Brain pericyte (primary cell): Measurements from ENCODE around the gene XPC.

Experiments
- DNase-seq: peaks from one replicate; pipeline ENCODE4 v3.0.0-alpha.2; 2012; ENCODE audit warnings: low read depth, low spot score

XPC gene

DNA sequence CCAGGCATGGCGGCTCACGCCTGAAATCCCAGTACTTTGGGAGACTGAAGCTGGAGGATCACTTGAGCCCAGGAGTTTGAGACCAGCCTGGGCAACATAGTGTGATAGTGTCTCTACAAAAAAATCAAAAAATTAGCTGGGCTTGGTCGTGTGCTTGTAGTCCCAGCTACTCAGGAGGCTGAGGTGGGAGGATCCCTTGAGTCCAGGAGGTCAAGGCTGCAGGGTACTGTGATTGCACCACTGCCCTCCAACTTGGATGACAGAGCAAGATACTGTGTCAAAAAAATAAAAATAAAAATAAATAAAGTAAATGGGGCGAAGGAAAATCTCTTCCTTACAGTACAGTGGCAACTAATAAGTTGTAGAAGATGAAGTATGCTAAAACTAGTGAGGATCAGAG, 29.8 kb upstream of the XPC start:
- no peak for DNase-seq

DNA sequence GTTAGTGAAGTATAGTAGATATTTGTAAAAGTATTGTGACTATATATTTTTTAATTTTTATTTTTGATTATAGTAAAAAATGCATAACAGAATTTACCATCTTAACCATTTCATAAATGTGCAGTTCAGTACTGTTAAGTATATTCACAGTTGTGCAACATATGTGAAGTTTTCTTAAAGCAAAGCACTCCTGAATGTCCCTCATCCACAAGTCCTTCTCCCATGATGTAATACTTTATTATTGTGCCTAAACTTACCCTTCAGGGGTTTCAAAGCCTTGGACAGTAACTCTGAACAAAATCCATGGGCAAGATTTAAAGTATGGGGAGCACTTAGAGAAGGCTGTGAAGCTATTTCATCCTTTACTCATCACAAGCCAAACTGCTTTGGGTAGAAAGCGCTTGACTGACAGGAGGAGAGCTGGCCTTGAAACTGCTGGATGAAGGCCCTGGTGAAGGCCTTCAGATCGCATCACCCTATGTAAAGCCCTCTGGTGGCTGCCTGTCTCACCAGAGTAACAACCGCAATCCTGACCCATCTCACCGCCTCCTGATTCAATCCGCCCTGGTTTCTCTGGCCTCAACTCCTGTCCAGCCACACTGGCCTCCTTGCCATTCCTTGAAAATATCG, 28.3 kb upstream of the XPC start:
- no peak for DNase-seq

DNA sequence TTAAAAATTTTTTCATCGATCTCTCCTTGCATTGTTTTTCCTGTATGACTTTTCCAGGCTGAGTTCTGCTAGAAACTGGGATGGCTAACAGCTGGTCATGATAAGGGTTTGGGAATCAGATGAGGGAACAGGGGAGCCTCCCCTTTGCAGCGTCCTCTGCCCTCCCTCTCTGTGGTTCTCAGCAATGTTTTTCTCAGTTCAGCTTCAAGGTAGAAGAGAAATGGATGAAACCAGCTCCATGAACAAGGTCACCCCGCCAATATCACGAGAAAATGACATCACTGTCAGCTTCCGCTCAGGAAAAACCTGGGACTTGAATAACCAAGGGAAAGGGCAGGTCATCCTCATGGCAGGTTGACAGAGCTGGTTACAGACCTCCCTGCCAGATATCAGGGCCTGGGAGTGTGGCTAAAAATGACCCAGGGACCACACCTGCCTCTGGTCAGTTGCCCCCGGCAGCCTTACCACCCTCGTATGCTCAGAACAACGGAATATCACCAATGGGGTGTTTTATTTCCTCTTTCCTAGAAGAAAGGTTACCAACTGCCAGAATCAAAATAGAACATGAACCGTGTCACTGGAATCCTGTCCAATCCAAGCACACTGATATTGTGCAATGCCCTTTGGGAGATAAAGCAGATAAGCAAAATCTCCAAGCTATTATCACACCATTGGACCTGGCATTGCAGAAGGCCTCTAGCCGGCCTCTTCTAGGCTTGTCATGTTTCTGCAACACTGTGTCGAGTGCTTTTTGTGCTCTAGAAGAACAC, 26.3 kb upstream of the XPC start:
- no peak for DNase-seq

DNA sequence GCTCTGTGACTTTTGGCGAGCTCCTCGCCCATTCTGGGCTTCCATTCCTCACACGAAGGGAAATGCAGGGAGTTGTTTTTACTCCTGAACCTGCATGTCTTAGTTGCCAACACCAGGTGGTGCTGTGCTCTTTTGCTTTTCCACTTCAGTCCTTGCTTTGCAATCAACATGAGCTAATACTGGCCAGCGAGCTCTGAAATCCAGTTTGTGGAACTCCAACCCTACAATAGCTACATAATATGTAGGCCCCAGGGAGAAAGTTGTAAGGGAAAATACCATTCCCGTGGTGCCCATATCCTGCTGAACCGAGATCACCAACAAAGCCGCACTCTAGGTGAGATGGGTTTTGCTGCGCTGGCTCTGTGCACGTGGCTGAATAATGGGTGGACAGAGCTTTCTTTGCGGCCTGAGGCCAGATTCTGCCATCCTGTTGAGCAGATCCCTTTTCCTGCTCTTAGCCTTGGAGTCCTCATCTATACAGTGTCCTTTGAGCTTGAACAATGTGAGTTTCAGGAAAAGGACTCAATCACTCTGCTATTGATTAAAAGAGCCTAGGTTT, 25.2 kb upstream of the XPC start:
- DNase-seq = peak; percentile 53

DNA sequence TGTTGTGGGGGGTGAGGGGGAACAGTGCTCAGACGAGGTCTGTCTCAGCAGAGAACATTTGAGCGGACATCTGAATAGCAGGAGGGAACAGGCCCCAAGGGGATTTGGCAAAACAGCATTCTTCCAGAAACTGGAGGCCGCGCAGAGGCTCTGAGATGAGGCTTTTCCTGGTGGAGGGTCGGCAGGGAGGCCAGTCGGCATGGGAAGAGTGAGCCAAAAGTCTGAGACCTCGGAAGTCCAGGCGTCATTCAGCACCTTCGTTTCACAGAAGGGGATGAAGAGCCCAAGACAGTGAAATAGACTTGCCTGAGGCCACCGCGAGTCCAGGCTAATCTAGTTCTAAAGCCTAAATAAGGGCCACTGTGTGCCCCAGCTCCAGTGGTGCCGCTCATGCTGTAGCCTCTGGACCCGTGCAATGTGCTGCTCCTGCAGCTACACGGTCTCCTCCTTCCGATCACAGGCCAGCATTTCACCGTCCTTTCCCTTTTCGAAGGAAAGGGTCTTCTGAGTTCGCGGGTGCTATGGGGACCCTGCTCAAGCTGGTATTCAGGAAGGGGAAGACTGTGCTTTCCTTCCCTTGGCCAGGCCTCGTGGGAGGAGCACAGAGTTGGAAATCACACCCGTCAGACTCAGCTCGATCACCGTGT, 24.6 kb upstream of the XPC start:
- no peak for DNase-seq

DNA sequence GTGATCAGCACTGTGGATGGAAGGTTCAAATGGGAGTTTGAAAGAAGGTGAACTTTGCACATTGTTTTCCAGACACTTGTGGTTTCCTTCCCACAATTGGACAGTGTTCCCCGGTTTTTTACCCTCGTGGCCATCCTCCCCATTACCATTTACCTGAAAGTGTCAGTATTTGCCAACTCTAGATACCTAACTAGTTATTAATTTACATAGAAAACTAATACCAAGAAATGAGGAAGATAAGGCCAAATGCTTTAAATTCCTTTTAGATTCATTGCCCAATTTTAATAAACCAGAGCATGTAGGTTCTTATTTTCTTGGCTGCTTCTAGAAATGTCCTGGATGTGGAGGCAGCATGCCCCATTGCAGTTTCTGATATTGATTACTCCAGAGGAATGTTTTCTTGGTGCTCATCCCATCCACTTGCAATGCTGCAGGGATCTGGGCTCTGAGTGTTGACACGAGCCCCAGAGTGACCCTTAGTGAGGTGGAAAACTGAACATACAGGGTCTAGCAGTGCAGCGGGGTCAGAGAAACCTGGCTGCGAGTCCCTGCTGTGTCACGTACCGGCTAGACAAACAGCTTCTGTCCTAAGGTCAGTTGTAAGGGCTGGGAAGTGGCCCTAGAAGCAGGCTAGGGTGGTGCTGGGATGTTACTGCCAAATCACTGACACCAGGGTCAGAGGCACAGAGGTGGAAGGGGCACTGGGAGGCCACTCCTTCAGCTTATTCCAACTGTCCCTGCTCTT, 23.7 kb upstream of the XPC start:
- DNase-seq = no peak

DNA sequence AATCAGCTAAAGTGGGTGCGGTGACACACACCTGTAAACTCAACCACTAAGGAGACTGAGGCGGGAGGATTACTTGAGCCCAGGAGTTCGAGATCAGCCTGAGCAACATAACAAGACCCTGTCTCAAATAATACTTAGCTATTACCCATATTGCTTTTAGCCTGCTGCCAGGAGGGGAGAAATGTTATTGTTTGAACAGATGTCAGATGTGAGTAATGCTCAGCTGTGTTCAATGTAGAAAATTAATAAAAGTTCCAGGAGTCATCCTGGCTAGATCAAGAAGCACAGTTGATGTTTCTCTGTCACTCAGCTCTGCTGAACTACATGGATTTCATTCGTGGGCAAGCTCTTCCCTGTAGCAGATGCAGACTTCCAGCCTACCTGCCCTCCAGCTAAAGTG, 22.4 kb upstream of the XPC start:
- DNase-seq = no peak

DNA sequence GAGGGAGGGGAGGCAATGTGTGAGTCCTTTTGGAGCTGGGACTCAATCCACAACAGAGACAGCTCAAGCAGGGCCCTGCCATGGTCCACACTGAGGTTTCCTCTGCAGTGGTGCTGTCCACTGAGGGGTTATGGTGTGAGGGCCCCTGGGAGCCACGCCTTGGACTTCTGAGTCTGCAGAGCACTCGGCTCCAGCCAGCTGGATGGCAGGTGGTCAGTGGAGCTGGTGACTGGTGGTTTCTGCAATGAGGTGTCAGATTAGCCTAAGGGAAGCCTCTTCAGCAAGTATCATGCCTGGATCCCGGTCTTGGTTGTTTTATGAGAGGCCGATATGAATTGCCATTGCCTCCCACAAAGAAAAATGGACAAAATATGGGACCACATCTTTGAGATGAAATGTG, 21.9 kb upstream of the XPC start:
- DNase-seq = no peak

DNA sequence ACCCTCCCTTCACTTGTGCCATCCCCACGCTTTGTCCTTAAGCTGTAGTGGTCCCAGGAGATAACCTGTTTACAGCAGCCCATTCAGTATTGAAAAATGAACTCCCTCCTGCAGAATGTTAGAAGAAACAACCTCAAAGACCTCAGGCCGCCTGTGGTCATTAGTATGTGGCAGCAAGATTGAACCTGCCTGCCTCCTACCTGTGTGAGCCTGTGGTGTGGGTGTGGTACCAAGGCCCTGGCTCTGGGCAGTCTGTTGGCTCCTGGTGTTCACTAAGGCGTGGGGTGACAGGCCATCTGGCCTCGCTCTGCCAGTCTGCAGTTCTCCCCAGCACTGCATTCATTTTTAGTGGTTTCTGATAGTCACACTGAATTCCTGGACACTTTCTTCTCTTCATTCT, 21.2 kb upstream of the XPC start:
- DNase-seq = no peak

DNA sequence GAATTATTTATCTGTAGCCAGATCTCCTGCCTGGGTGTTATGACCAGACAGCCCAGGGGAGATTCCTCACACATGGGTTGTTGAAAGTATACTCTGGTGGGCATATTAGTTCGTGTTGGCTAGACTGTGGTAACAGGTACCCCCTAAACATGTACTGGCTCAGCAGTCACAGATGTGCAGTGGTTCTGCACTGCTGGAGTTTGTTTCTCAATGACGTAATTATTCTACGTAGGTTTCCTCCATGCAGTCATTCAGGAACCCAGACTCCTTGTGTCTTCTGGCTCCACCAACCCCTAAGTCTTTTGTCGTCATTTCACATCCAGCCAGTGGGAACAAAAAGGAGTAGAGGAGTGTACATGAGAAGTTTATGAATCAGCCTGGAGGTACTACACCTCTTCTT, 16.5 kb upstream of the XPC start:
- no peak for DNase-seq

DNA sequence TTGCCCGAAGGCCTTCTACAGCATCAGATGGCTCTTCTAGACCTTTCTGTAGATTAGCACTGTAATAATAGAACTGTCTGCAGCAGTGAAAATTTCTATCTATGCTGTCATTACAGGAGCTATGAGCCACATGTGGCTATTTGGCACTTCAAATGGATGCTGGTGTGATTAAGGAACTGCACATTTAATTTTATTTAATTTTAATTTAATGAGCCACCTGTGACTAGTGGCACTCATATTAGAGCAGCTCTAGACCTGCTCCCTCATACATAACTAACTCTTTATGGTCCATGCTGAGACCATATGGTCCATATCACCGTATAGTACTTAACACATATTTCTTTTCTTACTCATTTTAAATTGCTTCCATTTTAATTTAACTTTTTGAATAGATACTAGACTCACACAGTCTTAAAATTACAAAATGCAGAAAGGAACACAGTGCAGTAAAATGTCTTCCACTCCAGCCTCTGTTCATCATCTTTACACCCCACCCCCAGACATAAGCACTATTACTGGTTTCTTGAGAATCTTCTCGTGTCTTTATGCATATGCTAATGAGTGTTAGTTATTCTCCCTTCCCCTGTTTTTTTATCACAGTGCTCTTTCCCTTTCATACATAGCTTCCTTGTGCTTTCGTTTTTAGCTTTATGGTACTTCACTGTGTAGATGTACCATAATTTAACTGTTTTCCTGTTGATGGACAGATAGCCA, 9.8 kb upstream of the XPC start:
- DNase-seq = no peak

DNA sequence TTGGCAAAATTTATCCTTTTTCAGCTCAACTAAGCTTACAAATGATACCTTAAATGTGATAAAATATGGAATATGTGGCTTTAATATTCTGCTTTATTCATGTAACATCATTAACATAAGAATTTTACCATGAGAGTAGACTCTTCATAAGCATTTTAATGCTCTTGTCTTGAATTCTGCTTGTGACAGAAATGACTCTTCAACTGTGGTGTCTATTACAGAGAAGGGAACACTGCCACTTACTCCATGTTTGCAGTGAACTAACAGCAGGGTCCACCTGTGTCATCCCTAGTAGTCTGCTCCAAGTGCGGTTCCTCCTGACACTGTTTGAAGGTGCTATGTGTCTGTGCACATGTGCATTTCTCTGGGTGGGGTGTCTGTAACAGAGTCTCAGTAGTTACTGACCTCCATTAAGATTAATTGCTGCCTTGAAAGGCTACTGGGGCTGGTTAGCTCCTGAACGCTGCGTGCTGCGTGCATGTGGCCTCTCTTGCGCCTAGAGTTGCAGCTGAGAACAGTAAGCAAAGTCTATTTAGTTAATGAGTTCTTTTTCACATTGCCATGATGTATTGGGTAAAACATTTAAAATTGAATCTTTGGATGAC, 8.6 kb upstream of the XPC start:
- no peak for DNase-seq

DNA sequence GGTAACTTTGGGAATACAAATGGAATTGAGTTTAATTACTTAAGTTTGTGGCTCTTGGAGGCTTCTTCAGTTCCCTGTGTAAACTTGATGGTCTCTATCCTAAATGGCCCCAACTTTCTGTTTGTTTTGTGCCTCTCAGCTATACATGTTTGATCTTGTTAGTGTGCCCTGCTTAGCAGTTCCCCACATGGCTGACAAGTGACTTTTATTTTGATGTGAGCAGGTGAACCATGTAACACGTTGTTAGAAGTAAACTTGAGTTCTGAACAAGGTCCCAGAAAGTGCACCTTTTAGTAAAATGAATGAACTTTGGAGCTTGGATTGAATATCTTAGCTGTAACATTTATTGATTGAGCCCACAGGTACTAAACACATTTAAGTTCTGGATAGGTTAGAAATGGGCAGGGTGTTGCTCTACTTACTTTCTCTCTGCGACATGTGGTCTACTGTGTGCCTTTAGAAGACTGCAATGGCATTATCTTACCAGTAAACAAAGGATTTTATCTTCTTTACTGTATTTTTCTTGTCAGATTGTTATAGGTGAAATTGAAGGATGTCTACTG, 4.7 kb upstream of the XPC start:
- no peak for DNase-seq

DNA sequence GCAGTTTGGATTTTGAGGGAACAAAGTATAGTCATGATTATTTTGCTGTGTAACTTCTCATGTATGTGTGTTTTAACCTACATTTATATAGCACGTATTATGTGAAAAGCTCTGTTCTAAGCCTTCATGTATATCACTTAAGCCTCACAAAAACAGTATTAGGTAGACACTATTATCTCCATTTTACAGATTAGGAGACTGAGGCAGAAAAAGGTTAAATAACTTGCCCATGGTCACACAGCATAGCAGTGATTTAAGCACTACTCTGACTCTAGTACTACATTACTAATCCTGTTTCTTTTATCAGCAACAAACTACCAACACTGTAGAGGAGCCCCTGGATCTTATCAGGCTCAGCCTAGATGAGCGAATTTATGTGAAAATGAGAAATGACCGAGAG, 2.9 kb upstream of the XPC start:
- DNase-seq = no peak

DNA sequence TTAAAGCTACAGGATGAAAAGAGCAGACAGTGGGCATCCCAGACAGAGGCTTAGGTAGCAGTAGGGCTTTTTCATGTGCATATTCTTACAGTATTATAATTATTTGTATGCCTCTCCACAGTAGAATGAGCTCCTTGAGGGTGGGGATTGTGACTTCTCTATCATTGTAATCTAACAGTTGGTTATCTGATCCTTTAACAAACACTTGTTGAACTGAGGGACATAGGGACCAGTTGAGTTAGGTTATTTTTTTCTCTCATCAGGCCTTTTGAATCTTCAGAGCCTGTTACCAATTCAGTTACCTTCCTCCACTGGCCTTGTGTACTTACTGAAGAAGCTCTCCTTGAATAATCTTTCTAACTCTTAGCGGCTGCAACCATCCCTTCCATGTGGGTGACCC, 1.4 kb upstream of the XPC start:
- no peak for DNase-seq

DNA sequence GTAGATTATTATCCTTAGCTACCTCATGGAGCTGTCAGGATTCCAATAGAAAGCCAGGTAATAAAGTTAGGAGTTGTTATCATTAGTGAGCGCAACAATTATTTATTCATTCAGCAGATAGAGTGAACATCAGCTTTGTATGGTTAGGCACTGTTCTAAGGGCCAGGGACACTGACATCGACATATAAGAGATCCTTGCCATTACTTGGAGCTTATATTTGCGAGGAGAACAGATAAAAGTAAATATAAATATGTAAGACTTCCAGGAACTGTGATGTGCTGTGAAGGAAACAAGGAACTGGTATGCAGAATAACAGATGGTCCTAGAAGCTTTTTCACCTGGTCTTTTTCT, 689 bp upstream of the XPC start:
- no peak for DNase-seq

DNA sequence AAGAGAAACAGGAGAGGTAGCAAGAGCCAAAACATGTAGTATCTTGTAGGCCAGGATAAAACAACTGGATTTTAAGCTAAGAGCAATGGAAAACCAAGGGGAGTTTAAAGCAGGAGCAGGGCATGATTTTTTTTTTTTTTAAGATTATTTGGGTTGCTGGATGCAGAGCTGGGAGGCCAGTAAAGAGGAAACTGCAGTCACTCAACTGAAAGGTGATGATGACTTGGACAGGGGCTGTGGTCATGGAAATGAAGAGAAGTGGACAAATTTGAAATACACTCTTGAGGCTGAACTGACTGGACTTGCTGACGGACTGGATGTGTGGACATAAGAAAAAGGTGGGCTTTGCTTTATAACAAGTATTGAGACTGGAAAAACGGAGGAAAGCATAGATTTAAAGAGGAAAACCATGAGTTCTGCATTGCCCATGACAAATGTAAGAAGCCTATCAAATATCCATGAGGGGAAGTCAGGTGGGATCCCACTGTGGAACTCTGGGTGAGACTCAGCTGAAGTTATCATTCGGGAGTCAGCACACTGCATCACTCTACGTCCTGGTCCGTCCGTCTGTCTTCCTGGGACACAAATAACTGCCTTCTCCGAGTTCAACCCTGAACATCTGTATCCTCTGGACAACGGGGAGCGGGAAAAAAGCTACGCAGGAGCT, 688 bp downstream of the XPC start:
- no peak for DNase-seq

DNA sequence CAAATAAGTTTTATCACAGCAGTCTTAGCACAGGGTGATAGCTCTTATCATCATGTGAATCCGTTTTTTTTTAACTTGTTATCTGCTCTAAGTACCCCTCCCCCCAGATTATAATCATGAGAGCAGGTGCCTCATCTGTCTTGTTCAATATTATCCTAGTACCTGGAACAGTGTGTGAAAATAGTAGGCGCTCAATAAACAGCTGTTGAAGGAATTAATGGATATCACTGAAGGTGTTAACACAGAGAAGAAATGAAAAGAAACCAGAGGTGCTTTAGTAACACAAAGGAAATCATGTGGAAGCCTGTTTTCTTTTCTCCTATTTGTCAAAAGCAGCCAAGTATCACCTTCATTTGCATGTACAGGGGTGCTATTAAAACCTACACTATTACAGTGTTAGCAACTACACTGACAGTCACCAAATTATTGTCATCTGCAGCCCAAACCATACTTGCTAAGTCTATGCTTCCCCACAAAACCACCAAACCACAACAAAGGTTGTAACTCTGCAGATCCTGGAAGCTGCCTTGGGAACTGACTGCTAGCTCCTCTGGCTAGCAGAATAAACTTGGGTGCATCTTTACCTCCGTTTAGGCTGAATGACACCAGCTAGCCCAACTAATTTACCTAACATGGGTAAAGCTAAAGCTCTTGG, 2.9 kb downstream of the XPC start:
- no peak for DNase-seq

DNA sequence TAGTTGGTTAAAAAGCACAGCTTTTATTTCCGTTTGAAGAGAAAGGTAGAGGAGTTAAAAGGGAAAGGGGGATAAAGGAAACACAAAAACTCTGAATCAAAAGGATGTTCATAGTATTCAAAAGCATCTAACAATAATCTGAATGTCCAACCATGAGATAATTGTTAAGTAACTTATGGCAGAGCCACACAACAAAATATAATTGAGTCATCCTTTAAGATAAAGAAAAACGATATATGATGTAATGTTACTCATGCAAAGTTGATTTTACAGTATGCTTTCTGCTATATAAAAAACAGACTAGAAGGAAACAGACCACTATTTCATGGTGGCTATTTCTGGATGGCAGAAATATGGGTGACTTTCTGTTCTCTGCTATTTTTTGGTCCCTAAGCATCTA, 3.9 kb downstream of the XPC start:
- DNase-seq = no peak

DNA sequence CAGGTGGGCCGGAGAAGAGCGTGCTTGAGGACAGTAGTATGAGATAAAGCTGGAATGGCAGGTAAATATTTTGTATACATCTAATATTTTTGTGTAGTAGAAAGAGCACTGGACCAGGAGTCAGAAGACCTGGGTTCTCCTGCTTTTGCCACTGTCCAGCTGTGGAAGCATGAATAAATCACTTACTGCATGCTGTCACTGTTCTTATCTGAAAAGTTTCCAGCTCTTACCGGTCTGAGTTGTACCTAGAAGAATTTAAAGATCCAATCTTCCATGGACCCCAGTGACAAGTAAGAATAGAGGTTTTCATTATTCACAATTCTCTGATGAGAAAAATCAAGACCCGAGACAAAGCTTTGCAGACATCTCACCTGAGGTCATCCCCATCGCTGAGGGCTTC, 5.9 kb downstream of the XPC start:
- no peak for DNase-seq
